Glomerular visceral epithelial cell (primary cell): ENCODE measurements around the gene PCDH8.

Experiments
- DNase-seq: peaks from one replicate; pipeline ENCODE4 v3.0.0-alpha.2; 2016; ENCODE audit errors: extremely low spot score

The PCDH8 gene

GRCh38 chr13:52848455-52849195 is at the start of gene PCDH8:
Gene PCDH8, minus strand, starts transcription at chr13:52848640. Its CDS starts 204 bp downstream, at chr13:52848436.
- no peak for DNase-seq

- no peak for DNase-seq
Observed at GRCh38 chr13:52896827-52897659, 48.6 kb upstream of the PCDH8 start.

DNA sequence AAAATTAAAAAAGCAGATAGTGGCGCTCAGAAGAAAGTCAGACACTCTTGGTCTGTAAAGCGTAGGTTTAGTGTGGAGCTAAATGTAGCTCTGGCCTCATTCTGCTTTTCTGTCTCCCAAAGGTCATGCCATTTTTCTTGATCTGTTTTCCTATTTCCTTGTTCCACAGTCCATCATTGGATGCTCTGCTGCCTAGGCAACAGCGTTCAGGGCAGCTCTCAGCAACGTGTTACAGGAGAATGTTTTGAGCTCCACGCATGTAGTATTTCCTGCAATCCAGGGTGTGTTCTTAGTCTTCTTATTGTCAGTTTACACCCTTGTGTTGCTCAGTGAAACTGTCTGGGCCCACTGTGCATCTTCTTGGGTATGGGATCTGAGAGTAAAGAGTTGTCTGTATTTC is 46.0 kb upstream of the PCDH8 start:
- no peak for DNase-seq

DNA sequence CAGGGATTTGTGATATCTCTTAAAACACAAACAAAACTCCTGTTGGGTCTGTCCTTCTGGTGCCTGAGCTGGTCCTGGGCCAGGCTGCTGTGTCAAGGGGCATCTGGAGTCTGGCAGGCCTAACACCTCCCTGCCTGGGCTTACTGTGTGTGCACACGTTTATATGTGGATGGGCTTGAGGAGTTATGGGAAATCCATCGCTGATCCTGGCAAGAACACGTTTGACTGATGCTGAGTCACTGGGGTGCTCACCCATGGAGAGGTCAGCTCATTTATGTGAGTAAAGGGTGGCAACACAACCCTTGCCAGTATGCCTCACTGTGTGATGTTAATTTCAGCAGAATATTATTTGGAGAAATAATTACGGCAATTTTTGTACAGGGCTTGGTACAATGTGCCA is 44.5 kb upstream of the PCDH8 start:
- DNase-seq = peak; percentile 7

- no peak for DNase-seq
Observed at GRCh38 chr13:52891706-52892105, 43.3 kb upstream of the PCDH8 start.

GRCh38 chr13:52887165-52887564 is 38.7 kb upstream of the PCDH8 start:
- DNase-seq = no peak

GRCh38 chr13:52885141-52885540 is 36.7 kb upstream of the PCDH8 start:
- no peak for DNase-seq

GRCh38 chr13:52884429-52885010 is 36.1 kb upstream of the PCDH8 start:
- DNase-seq = no peak

DNA sequence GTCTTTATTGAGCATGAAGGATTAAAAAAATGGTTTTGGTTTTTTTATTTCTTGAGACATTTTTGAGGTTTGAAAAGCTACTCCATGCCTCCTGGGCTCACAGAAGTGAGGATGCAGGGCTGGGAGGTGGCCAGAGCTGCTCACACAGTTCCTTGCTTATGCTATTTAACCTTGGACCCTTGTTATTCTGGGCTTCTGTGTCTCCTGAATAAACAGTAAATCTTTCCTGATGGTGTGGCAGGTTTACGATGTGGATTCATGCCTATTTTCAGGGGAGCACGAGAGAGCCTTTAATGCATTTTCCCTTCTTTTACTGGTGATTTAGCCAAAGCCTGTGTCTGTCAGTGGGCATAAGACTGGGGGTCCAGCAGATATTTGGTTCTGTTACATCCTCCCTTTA is 34.3 kb upstream of the PCDH8 start:
- DNase-seq = no peak

DNA sequence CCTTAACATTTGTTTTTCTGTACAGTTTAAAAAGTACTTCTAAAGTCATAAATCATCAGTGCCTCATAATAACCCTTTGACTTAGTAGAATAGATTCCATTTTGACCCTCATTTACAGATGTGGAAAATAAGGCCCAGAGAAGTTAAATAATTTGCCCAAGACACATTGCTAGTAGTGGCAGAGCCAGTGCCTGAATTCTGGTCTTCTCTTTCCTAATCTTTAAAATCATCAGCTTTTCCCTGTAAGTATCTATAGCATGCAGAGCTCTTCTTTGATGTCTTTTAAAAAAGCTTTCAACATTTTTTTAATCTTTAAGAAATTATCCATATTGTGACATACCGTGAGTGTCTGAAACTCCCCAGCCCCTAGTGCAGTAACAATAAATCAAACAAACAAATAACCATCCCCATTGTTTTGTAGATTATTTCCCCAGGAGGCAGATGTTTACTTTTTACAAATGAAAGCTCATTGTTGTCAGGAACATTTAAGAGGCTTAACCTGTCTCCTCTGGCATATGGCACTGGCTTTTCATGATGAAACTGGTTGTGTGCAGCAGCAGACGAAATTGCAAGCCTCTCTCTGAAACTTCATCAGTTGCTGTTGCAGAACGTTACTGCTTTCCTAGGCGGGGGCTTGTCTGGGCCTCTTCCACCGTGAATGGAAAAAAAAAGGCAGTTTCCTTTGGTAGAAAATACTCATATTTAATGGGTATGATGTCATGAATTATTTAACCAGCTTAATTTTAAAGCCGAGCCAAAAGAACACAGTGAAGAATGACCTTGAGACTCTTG is 31.7 kb upstream of the PCDH8 start:
- no peak for DNase-seq

DNA sequence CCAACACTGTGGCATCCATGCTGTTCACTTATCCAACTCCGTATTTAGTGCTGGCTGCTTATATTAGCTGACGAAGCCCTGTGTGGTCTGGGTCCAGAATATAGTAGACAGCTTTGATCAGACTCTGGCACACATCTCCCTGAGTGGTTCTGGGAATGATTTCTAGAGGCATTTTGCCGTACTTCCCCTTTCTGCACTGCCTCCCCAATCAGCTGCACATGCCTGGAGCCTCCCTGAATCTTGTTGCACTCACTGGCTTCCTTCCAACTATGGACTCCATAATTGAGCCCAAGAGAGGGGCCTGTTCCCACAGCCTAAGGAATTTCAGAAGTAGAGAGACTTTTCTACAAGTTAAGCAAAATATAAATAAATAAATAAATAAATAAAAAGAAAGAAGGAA is 30.4 kb upstream of the PCDH8 start:
- no peak for DNase-seq

DNA sequence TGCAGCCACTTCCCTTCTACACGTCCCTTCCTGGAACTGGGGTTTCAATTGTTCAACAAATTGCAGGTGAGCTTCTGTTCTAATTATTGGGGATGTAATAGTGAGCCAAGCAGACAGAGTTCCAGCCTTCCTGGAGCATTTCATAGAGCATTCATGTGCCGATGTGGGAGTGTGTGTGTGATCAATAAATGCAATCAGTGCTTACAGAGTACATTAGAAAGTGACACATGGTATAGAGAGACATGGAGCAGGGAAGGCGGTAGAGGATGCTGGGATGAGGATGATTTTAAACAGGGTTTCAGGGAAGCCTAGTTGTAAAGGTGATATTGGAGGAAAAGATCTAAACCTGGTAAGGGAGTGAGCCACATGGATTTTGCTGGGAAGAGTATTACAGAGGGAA is 21.7 kb upstream of the PCDH8 start:
- no peak for DNase-seq

- DNase-seq = no peak
Observed at GRCh38 chr13:52869621-52870020, 21.2 kb upstream of the PCDH8 start.

DNA sequence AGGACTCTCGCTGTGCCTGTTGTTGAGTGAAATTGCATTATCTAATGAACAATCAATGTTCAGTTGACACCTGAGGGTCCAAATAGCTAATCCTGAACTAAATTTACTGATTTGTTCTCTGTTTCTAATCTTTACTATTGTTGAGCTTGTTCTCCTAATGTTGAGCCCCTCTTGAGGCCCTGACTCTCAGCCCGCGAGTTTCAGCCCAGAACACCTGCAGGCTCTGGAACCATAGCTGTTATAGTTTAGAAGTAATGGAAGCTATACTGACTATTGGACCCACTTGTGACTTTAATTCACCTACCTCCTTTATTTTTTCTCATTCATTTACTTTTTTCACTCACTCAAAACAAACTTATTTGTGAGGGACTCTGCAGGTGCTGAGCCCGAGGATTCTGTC is 20.6 kb upstream of the PCDH8 start:
- no peak for DNase-seq

- no peak for DNase-seq
Observed at GRCh38 chr13:52868190-52868589, 19.8 kb upstream of the PCDH8 start.

DNA sequence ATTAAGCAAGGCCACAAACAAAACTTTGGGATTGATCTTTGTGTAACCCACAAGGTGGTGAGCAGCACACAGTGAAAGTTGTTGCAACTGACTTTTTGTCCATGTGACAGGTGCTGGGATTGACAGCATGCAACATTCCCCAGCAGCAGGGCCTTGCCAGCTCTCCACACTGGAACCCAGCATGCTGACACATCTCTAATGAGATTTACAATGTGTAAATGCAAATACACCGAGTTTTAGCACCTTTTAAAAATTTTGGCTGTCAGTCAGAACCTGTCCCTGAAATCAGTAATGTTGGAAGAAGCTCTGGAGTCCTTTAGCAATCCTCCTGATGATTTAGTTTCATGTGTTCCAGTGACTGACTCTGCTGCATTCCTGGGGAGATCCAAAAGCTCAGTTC is 16.5 kb upstream of the PCDH8 start:
- no peak for DNase-seq

DNA sequence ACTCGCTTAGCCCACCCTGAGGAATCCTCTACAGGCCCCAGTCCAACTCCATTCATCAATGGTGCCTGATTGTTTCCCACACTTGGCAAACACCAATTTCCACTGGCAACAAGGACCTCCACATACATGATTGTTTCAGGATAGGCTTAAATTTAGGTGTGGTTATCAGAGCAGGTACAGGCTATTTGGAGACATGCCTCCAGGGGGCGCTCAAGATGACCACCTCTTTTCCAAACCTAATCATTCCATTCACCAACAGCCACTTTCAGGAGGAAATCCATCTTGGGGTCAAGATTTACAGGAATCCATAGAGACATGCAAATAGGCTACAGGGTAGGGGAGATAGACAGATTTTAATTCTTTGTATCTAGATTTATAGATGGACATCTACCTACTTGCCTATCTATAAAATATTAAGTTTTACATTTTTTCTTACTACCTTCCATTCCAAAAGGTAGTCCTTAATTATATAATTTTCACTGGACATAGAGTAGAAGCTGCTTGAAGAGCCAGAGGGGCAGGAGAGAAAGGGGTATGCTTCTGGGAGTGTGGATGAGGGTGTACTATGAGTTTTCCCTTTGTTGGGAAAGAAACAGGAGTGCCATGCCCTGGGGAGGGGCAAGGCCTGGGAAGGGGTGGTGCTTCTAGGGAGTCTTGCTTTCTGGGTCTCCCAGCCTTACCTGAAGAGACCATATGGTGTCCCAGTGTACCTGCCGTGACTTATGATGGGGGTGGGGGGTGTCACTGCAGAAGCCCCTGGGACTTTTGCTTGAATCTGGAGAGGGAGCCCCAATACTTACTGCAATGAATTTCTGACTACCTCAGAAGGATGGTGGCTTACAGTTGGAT is 14.1 kb upstream of the PCDH8 start:
- DNase-seq = no peak

GRCh38 chr13:52852444-52852843 is 4.0 kb upstream of the PCDH8 start:
- DNase-seq = no peak

- no peak for DNase-seq
Observed at GRCh38 chr13:52851137-52851962, 2.9 kb upstream of the PCDH8 start.
